ENCODE measurements around the gene CADPS.

CADPS gene

GRCh38 chr3:62467966-62468722 is 407.1 kb downstream of the CADPS start:
- no peaks in the 10 kb centered on the region for H3K9me3 ChIP-seq
- no peaks in the 10 kb centered on the region for H3K4me1 ChIP-seq (ENCODE audit: control insufficient read depth in 1 of 2, insufficient read depth in 1 of 2, low read depth in 1 of 2, low read length in 1 of 2)
- no peaks in the 10 kb centered on the region for H3K27me3 ChIP-seq
- no peak overlapping the region for H3K4me3 ChIP-seq (ENCODE audit: low read depth in 1 of 2, low read length in 1 of 2)
- no peak for TF ChIP-seq CTCF (IDR thresholded peaks at IDR 0.05)
- no peaks in the 10 kb centered on the region for H3K36me3 ChIP-seq
- no peak overlapping the region for H3K27ac ChIP-seq

GRCh38 chr3:62462788-62463187 is 412.4 kb downstream of the CADPS start:
- H3K9me3 ChIP-seq: no peaks in the 10 kb centered on the region

GRCh38 chr3:62462104-62462762 is 413.0 kb downstream of the CADPS start:
- no peak overlapping the region for H3K27ac ChIP-seq
- H3K27me3 ChIP-seq: no peaks in the 10 kb centered on the region
- no peak for TF ChIP-seq CTCF (IDR thresholded peaks at IDR 0.05)
- H3K9me3 ChIP-seq: no peaks in the 10 kb centered on the region
- no peaks in the 10 kb centered on the region for H3K4me1 ChIP-seq (ENCODE audit: control insufficient read depth in 1 of 2, insufficient read depth in 1 of 2, low read depth in 1 of 2, low read length in 1 of 2)
- no peak overlapping the region for H3K4me3 ChIP-seq (ENCODE audit: low read depth in 1 of 2, low read length in 1 of 2)
- H3K36me3 ChIP-seq: no peaks in the 10 kb centered on the region

More at GRCh38 chr3:62462788-62463187, 412.4 kb downstream of the CADPS start:
- no peak overlapping the region for H3K4me3 ChIP-seq (ENCODE audit: low read depth in 1 of 2, low read length in 1 of 2)
- H3K36me3 ChIP-seq: no peaks in the 10 kb centered on the region
- no peak overlapping the region for H3K27ac ChIP-seq
- H3K27me3 ChIP-seq: no peaks in the 10 kb centered on the region
- H3K4me1 ChIP-seq (ENCODE audit: control insufficient read depth in 1 of 2, insufficient read depth in 1 of 2, low read depth in 1 of 2, low read length in 1 of 2): no peaks in the 10 kb centered on the region
- TF ChIP-seq CTCF (IDR thresholded peaks at IDR 0.05): no peak

- H3K27ac ChIP-seq: no peak overlapping the region
- H3K9me3 ChIP-seq: no peaks in the 10 kb centered on the region
- H3K4me1 ChIP-seq (ENCODE audit: control insufficient read depth in 1 of 2, insufficient read depth in 1 of 2, low read depth in 1 of 2, low read length in 1 of 2): no peaks in the 10 kb centered on the region
- no peaks in the 10 kb centered on the region for H3K27me3 ChIP-seq
- no peak overlapping the region for H3K4me3 ChIP-seq (ENCODE audit: low read depth in 1 of 2, low read length in 1 of 2)
- no peak for TF ChIP-seq CTCF (IDR thresholded peaks at IDR 0.05)
- no peaks in the 10 kb centered on the region for H3K36me3 ChIP-seq
Measured at GRCh38 chr3:62454916-62455315, 420.3 kb downstream of the CADPS start.

- Histone ChIP-seq H3K9me3 (no peaks in the 10 kb centered on the region), H3K27ac (no peak overlapping the region), H3K27me3 (no peaks in the 10 kb centered on the region), H3K36me3 (no peaks in the 10 kb centered on the region), H3K4me1 (ENCODE audit: control insufficient read depth in 1 of 2, insufficient read depth in 1 of 2, low read depth in 1 of 2, low read length in 1 of 2) (no peaks in the 10 kb centered on the region), H3K4me3 (ENCODE audit: low read depth in 1 of 2, low read length in 1 of 2) (no peak overlapping the region)
- no peak for TF ChIP-seq CTCF (IDR thresholded peaks at IDR 0.05)
Measured at GRCh38 chr3:62453448-62453847, 421.8 kb downstream of the CADPS start.

Data from neutrophil (primary cell).